IMR-90 (cell line): ENCODE results near the gene TMEM141. TPM values are rescaled to one million over a fixed set of nuclear protein-coding genes. Genes with fewer than 3 reads are reported as not detected.

ENCODE experiments used
- ATAC-seq: fragments of 200-7000 bp; cut with Tn5 transposase; 2 replicates; pipeline ENCODE4 v1.9.1; 2020; ENCODE audit warnings: low read depth, mild to moderate bottlenecking, moderate library complexity
- BruUV-seq: library from RNA; stranded (reverse); fragments of 400-500 nt; replicated peaks from 2 replicates; lab custom pipeline; 2021; lab: Mats Ljungman, UMichigan
- CTCF ChIA-PET: fragments of 300-600 bp; formaldehyde crosslinking; extraction: SDS; loops from one replicate; lab custom pipeline; 2021; ENCODE audit warnings: antibody characterized with exemption; lab: Yijun Ruan, JAX
- POLR2A ChIA-PET: fragments of 300-600 bp; sonication (Branson Sonifier 250); formaldehyde crosslinking; loops from one replicate; lab custom pipeline; 2022; ENCODE audit warnings: antibody characterized with exemption; ENCODE audit not compliant: unreplicated experiment; lab: Charles Lee
- DNase-seq: peaks from one replicate; pipeline ENCODE4 v3.0.0; 2013
- H2AFZ ChIP-seq: replicated peaks from 2 replicates; pipeline ENCODE3; 2013; ENCODE audit warnings: low read length, mild to moderate bottlenecking; ENCODE audit not compliant: poor library complexity
- H2AK5ac ChIP-seq: 2 replicates; pipeline ENCODE4 v1.6.1; 2013; ENCODE audit warnings: low read depth, low read length, inconsistent platforms
- H2AK9ac ChIP-seq: replicated peaks from 2 replicates; pipeline ENCODE3; 2013; ENCODE audit warnings: mild to moderate bottlenecking, low read depth, low read length, moderate library complexity; ENCODE audit not compliant: poor library complexity
- H2BK120ac ChIP-seq: 2 replicates; pipeline ENCODE4 v1.6.1; 2013; ENCODE audit warnings: low read depth, low read length, inconsistent platforms
- H2BK15ac ChIP-seq: 3 replicates; pipeline ENCODE4 v1.6.1; 2013; ENCODE audit warnings: low read depth, low read length, inconsistent platforms
- H2BK20ac ChIP-seq: 2 replicates; pipeline ENCODE4 v1.6.1; 2013; ENCODE audit warnings: low read depth, mild to moderate bottlenecking, inconsistent platforms, low read length, moderate library complexity
- H2BK5ac ChIP-seq: 2 replicates; pipeline ENCODE4 v1.6.1; 2013; ENCODE audit warnings: mild to moderate bottlenecking, low read depth, low read length, inconsistent platforms; ENCODE audit not compliant: poor library complexity, severe bottlenecking
- H3K14ac ChIP-seq: replicated peaks from 2 replicates; pipeline ENCODE4 v1.6.1; 2013; ENCODE audit warnings: low read depth, low read length, inconsistent platforms
- H3K18ac ChIP-seq: 2 replicates; pipeline ENCODE4 v1.6.1; 2013; ENCODE audit warnings: low read depth, low read length, control low read depth
- H3K23ac ChIP-seq: 2 replicates; pipeline ENCODE4 v1.6.1; 2013; ENCODE audit warnings: low read depth, low read length, inconsistent platforms
- H3K27ac ChIP-seq: 2 replicates; pipeline ENCODE4 v1.5.1; 2013; ENCODE audit warnings: mild to moderate bottlenecking, control low read depth, low read length; ENCODE audit not compliant: insufficient read depth
- H3K27me3 ChIP-seq: 2 replicates; pipeline ENCODE4 v1.6.1; 2013; ENCODE audit warnings: low read length; ENCODE audit not compliant: control insufficient read depth, insufficient read depth
- H3K36me3 ChIP-seq: 2 replicates; pipeline ENCODE4 v1.6.1; 2013; ENCODE audit warnings: low read length, mixed read lengths; ENCODE audit not compliant: control insufficient read depth, insufficient read depth
- H3K4ac ChIP-seq: 2 replicates; pipeline ENCODE4 v1.6.1; 2013; ENCODE audit warnings: low read depth, low read length, inconsistent platforms
- H3K4me1 ChIP-seq: 2 replicates; pipeline ENCODE4 v1.6.1; 2013; ENCODE audit warnings: low read length, mixed read lengths; ENCODE audit not compliant: control insufficient read depth, insufficient read depth
- H3K4me2 ChIP-seq: 2 replicates; pipeline ENCODE4 v1.6.1; 2013; ENCODE audit warnings: low read depth, mild to moderate bottlenecking, control low read depth, low read length, moderate library complexity
- H3K4me3 ChIP-seq: 2 replicates; pipeline ENCODE4 v1.5.1; 2013; ENCODE audit warnings: low read depth, mild to moderate bottlenecking, control low read depth, low read length, moderate library complexity; ENCODE audit not compliant: insufficient read depth
- H3K56ac ChIP-seq: 2 replicates; pipeline ENCODE4 v1.6.1; 2013; ENCODE audit warnings: low read length, inconsistent platforms; ENCODE audit not compliant: insufficient read depth; ENCODE audit errors: extremely low read depth
- H3K79me1 ChIP-seq, 2 experiments: 2 replicates each; pipeline ENCODE4 v1.6.1; 2013; ENCODE audit warnings: low read length in 2 of 2, inconsistent platforms in 1 of 2, low read depth in 1 of 2
- H3K9ac ChIP-seq: 2 replicates; pipeline ENCODE4 v1.6.1; 2013; ENCODE audit warnings: low read depth, low read length, control low read depth
- H3K9me1 ChIP-seq: 2 replicates; pipeline ENCODE4 v1.6.1; 2013; ENCODE audit warnings: low read length, inconsistent platforms; ENCODE audit not compliant: insufficient read depth
- H3K9me3 ChIP-seq: 2 replicates; pipeline ENCODE4 v1.6.1; 2013; ENCODE audit warnings: low read length; ENCODE audit not compliant: control insufficient read depth, insufficient read depth
- H4K20me1 ChIP-seq: 2 replicates; pipeline ENCODE4 v1.6.1; 2013; ENCODE audit warnings: low read length, inconsistent platforms; ENCODE audit not compliant: insufficient read depth
- H4K5ac ChIP-seq: 2 replicates; pipeline ENCODE4 v1.6.1; 2013; ENCODE audit warnings: mild to moderate bottlenecking, low read depth, low read length, control low read depth
- H4K8ac ChIP-seq, 2 experiments: 2 replicates each; pipeline ENCODE4 v1.6.1; 2013; ENCODE audit warnings: low read depth in 2 of 2, low read length in 2 of 2, control low read depth in 1 of 2, inconsistent platforms in 1 of 2
- H4K91ac ChIP-seq: 2 replicates; pipeline ENCODE4 v1.6.1; 2013; ENCODE audit warnings: low read depth, low read length, inconsistent platforms; ENCODE audit not compliant: insufficient read depth
- CHD1 ChIP-seq: IDR thresholded peaks from 2 replicates; pipeline ENCODE4 v1.6.1; 2012; ENCODE audit warnings: low read depth, low read length, improper control_type of control experiment
- CTCF ChIP-seq: conservative IDR thresholded peaks from 2 replicates; pipeline ENCODE4 v1.5.1; 2012; ENCODE audit warnings: mild to moderate bottlenecking, low read depth, low read length, improper control_type of control experiment
- MXI1 ChIP-seq: IDR thresholded peaks from 2 replicates; pipeline ENCODE4 v1.6.1; 2012; ENCODE audit warnings: low read depth, mild to moderate bottlenecking, low read length, moderate library complexity, borderline replicate concordance
- NFE2L2 ChIP-seq: fragments of 150-350 bp; IDR thresholded peaks from 2 replicates; pipeline ENCODE4 v1.6.1; 2016; ENCODE audit warnings: low read depth, mild to moderate bottlenecking, low read length
- RCOR1 ChIP-seq: IDR thresholded peaks from 2 replicates; pipeline ENCODE4 v1.6.1; 2012; ENCODE audit warnings: mild to moderate bottlenecking, low read length, improper control_type of control experiment; ENCODE audit not compliant: insufficient replicate concordance
- RFX5 ChIP-seq: IDR thresholded peaks from 2 replicates; pipeline ENCODE4 v1.8.0; 2012; ENCODE audit warnings: low read depth, mild to moderate bottlenecking, low read length, moderate library complexity
- SMC3 ChIP-seq: fragments of 150-350 bp; IDR thresholded peaks from 2 replicates; pipeline ENCODE4 v1.6.1; 2016; ENCODE audit warnings: low read depth, mild to moderate bottlenecking, antibody characterized with exemption, low read length, moderate library complexity
- USF2 ChIP-seq: fragments of 150-350 bp; IDR thresholded peaks from 2 replicates; pipeline ENCODE4 v1.6.1; 2017; ENCODE audit warnings: mild to moderate bottlenecking, antibody characterized with exemption, low read length, low read depth
- WGBS, 2 experiments: methylation state at CpG; one replicate each; pipeline versions ENCODE4 v1.1.5 to v1.1.7; 2013; ENCODE audit warnings: missing lambda C conversion rate in 2 of 2; ENCODE audit not compliant: insufficient read length in 1 of 2; ENCODE audit errors: extremely low coverage in 2 of 2; 5-methylcytosine and 5-hydroxymethylcytosine counted together
- dilution Hi-C: fragments of 300-500 bp; cut with HindIII; formaldehyde crosslinking; loops from one replicate; pipeline ENCODE4 v1.14.3; 2018; ENCODE audit warnings: low sequenced_read_pairs; ENCODE audit not compliant: unreplicated experiment
- in situ Hi-C: fragments of 300-500 bp; cut with MboI; formaldehyde crosslinking; loops from 3 replicates; pipeline ENCODE4 v1.14.3; 2019; ENCODE audit warnings: low sequenced_read_pairs, inconsistent platforms, mixed read lengths
- intact Hi-C: fragments of 100-400 bp; cut with micrococcal nuclease; formaldehyde crosslinking; loops from 2 replicates; pipeline ENCODE4 v1.10.0; 2022
- polyA plus RNA-seq, 3 experiments: library from polyadenylated mRNA; depleted of rRNA; stranded (reverse); fragments of >200 nt; gene quantifications; 2 replicates each; pipeline ENCODE4 v1.2.3, GENCODE V29; 2012; ENCODE audit warnings: low replicate concordance in 1 of 3
- total RNA-seq: library from RNA; depleted of rRNA; stranded (reverse); fragments of >200 nt; gene quantifications from 2 replicates; pipeline ENCODE4 v1.2.3, GENCODE V29; 2012

Gene TMEM141
- total and polyA plus RNA-seq, 2 of the 4 experiments (the other 2 are of a cell fraction), result 39.1 to 77.8 TPM

GRCh38 chr9:136760424-136760823, 30.7 kb upstream of the TMEM141 start:
- Histone ChIP-seq H3K56ac (no peak overlapping the region), H4K20me1 (no peaks in the 10 kb centered on the region), H2BK5ac (no peak overlapping the region), H3K14ac (no peak overlapping the region), H4K91ac (no peak overlapping the region), H3K36me3 (no peaks in the 10 kb centered on the region), H3K4me2 (no peak overlapping the region), H3K4ac (no peak overlapping the region), H3K79me1 (no peaks in the 10 kb centered on the region), H2AK5ac (no peak overlapping the region), H2AK9ac (no peak overlapping the region), H3K23ac (no peak overlapping the region), H4K8ac (no peak overlapping the region), H4K5ac (no peak overlapping the region), H2BK120ac (no peak overlapping the region), H2AFZ (no peak overlapping the region), H2BK20ac (no peak overlapping the region), H3K9ac (no peak overlapping the region), H3K9me1 (no peaks in the 10 kb centered on the region), H3K27ac (no peak overlapping the region), H2BK15ac (no peak overlapping the region), H3K9me3 (peaks cover 10% of the 10 kb centered on the region), H3K4me1 (no peaks in the 10 kb centered on the region), H3K18ac (no peak overlapping the region), H3K4me3 (no peak overlapping the region), H3K27me3 (peaks cover 1% of the 10 kb centered on the region; the same call in 1 of the 2 replicates)
- in situ Hi-C loops (no loop called here), dilution Hi-C loops (no loop called here), intact Hi-C loops (no loop called here)
- ATAC-seq, result no peak
- BruUV-seq, result no TSS peak
- no peak for TF ChIP-seq RCOR1
- TF ChIP-seq CTCF, result no peak
- TF ChIP-seq SMC3, result no peak
- TF ChIP-seq NFE2L2, result no peak
- no peak for TF ChIP-seq CHD1
- TF ChIP-seq USF2, result no peak
- TF ChIP-seq RFX5, result no peak
- TF ChIP-seq MXI1, result no peak
- DNase-seq, result no peak
- 75% methylated on average over 24 of the region's 25 CpGs; no CpG with 5 or more reads in 1 of the 2 experiments for WGBS, 2 experiments
- ChIA-PET CTCF (interaction anchor here (1.0 to 1.7 kb wide), 2 partner anchors 17 to 47 kb away, joined by 3 to 7 read pairs; no protein-coding TSS in a partner anchor), POLR2A (no interaction called here)
